GM04503 (cell line): ENCODE data around the gene RAP2A.

Experiments used
- DNase-seq: peaks from one replicate; pipeline ENCODE4 v3.0.0-alpha.2; 2012; ENCODE audit warnings: low read depth

Gene RAP2A

GRCh38 chr13:97495678-97496077 lies 61.7 kb downstream of the RAP2A start:
- no peak for DNase-seq

GRCh38 chr13:97496511-97496910 lies 62.5 kb downstream of the RAP2A start:
- no peak for DNase-seq

- no peak for DNase-seq
These were observed 63.4 kb downstream of the RAP2A start for GRCh38 chr13:97497400-97497799.

GRCh38 chr13:97498419-97498818 lies 64.5 kb downstream of the RAP2A start:
- DNase-seq = no peak

GRCh38 chr13:97499181-97499580 lies 65.2 kb downstream of the RAP2A start:
- no peak for DNase-seq

- no peak for DNase-seq
These were observed 68.2 kb downstream of the RAP2A start for GRCh38 chr13:97502181-97502580.

GRCh38 chr13:97502706-97503105 lies 68.7 kb downstream of the RAP2A start:
- DNase-seq = no peak

- DNase-seq = no peak
These were observed 71.0 kb downstream of the RAP2A start for GRCh38 chr13:97505017-97505416.

GRCh38 chr13:97506511-97506910 lies 72.5 kb downstream of the RAP2A start:
- DNase-seq = peak; percentile 14

- no peak for DNase-seq
These were observed 78.8 kb downstream of the RAP2A start for GRCh38 chr13:97512732-97513131.

- no peak for DNase-seq
These were observed 81.7 kb downstream of the RAP2A start for GRCh38 chr13:97515643-97516042.

GRCh38 chr13:97517967-97518366 lies 84.0 kb downstream of the RAP2A start:
- DNase-seq = no peak
